Measurements from ENCODE around the gene MRPL14.

The MRPL14 gene

GRCh38 chr6:44127186-44128019, at the start of gene MRPL14, which contains the start of gene TMEM63B:
MRPL14 (minus strand) TSS chr6:44127452; CDS start chr6:44116611, 10,841 bp downstream.
TMEM63B (plus strand) TSS chr6:44127554; CDS start chr6:44134585, 7,031 bp downstream.
- peaks cover 14 to 46% of the 10 kb centered on the region in 2 donors for H3K4me1 ChIP-seq (ENCODE audit: control insufficient read depth in 1 of 2, insufficient read depth in 2 of 2, low read length in 2 of 2)
- H3K36me3 ChIP-seq (ENCODE audit: control insufficient read depth in 1 of 2, insufficient read depth in 2 of 2, low read length in 2 of 2), result no peaks in the 10 kb centered on the region
- no peaks in the 10 kb centered on the region for H3K9me3 ChIP-seq (ENCODE audit: control insufficient read depth in 1 of 2, low read length in 2 of 2)
- H3K27ac ChIP-seq (ENCODE audit: low read length), result peak within 1 kb of the TSS; percentile 68
- H3K27me3 ChIP-seq (ENCODE audit: low read depth, low read length), result no peaks in the 10 kb centered on the region
- peak within 1 kb of the TSS; percentile 92 to 97 for H3K4me3 ChIP-seq (ENCODE audit: low read depth in 1 of 2, low read length in 2 of 2)

GRCh38 chr6:44176130-44176761, 49.0 kb upstream of the MRPL14 start:
- Histone ChIP-seq H3K27ac (ENCODE audit: low read length) (no peak overlapping the region), H3K4me1 (ENCODE audit: control insufficient read depth in 1 of 2, insufficient read depth in 2 of 2, low read length in 2 of 2) (peaks cover 0 to 6% of the 10 kb centered on the region in 2 donors), H3K9me3 (ENCODE audit: control insufficient read depth in 1 of 2, low read length in 2 of 2) (no peaks in the 10 kb centered on the region), H3K4me3 (ENCODE audit: low read depth in 1 of 2, low read length in 2 of 2) (no peak overlapping the region), H3K27me3 (ENCODE audit: low read depth, low read length) (no peaks in the 10 kb centered on the region), H3K36me3 (ENCODE audit: control insufficient read depth in 1 of 2, insufficient read depth in 2 of 2, low read length in 2 of 2) (no peaks in the 10 kb centered on the region)

GRCh38 chr6:44172731-44173500, 45.7 kb upstream of the MRPL14 start:
- Histone ChIP-seq H3K9me3 (ENCODE audit: control insufficient read depth in 1 of 2, low read length in 2 of 2) (no peaks in the 10 kb centered on the region), H3K4me1 (ENCODE audit: control insufficient read depth in 1 of 2, insufficient read depth in 2 of 2, low read length in 2 of 2) (peaks cover 0 to 6% of the 10 kb centered on the region in 2 donors), H3K36me3 (ENCODE audit: control insufficient read depth in 1 of 2, insufficient read depth in 2 of 2, low read length in 2 of 2) (no peaks in the 10 kb centered on the region), H3K27me3 (ENCODE audit: low read depth, low read length) (no peaks in the 10 kb centered on the region), H3K4me3 (ENCODE audit: low read depth in 1 of 2, low read length in 2 of 2) (no peak overlapping the region), H3K27ac (ENCODE audit: low read length) (no peak overlapping the region)

DNA sequence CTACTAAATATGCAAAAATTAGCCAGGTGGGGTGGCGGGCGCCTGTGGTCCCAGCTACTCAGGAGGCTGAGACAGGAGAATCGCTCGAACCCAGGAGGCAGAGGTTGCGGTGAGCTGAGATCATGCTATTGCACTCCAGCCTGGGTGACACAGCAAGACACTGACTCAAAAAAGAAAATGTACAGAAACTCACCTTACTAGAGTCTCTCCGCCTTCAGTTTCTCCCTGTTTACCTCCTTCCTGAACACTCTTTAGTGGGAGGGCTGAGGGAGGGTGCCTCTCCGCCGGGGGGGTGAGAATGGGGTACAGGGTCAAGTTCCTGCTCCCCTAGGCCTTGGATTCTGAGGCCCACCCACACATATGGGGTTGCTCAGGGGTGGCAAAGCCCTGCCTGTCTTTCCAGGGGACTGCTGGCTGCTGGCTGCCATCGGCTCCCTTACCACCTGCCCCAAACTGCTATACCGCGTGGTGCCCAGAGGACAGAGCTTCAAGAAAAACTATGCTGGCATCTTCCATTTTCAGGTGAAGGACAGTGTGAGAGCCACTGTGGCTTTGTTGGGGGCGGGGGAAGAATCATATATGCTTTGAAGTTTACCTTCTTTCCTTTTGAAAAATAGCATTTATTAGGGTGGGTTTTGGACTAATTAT, 44.8 kb upstream of the MRPL14 start:
- no peaks in the 10 kb centered on the region for H3K36me3 ChIP-seq (ENCODE audit: control insufficient read depth in 1 of 2, insufficient read depth in 2 of 2, low read length in 2 of 2)
- no peak overlapping the region for H3K27ac ChIP-seq (ENCODE audit: low read length)
- peaks cover 0 to 6% of the 10 kb centered on the region in 2 donors for H3K4me1 ChIP-seq (ENCODE audit: control insufficient read depth in 1 of 2, insufficient read depth in 2 of 2, low read length in 2 of 2)
- H3K4me3 ChIP-seq (ENCODE audit: low read depth in 1 of 2, low read length in 2 of 2), result no peak overlapping the region
- H3K27me3 ChIP-seq (ENCODE audit: low read depth, low read length), result no peaks in the 10 kb centered on the region
- H3K9me3 ChIP-seq (ENCODE audit: control insufficient read depth in 1 of 2, low read length in 2 of 2), result no peaks in the 10 kb centered on the region

GRCh38 chr6:44169886-44170570, 42.8 kb upstream of the MRPL14 start:
- H3K27me3 ChIP-seq (ENCODE audit: low read depth, low read length), result no peaks in the 10 kb centered on the region
- no peak overlapping the region for H3K4me3 ChIP-seq (ENCODE audit: low read depth in 1 of 2, low read length in 2 of 2)
- H3K36me3 ChIP-seq (ENCODE audit: control insufficient read depth in 1 of 2, insufficient read depth in 2 of 2, low read length in 2 of 2), result no peaks in the 10 kb centered on the region
- no peak overlapping the region for H3K27ac ChIP-seq (ENCODE audit: low read length)
- H3K9me3 ChIP-seq (ENCODE audit: control insufficient read depth in 1 of 2, low read length in 2 of 2), result no peaks in the 10 kb centered on the region
- peaks cover 0 to 6% of the 10 kb centered on the region in 2 donors for H3K4me1 ChIP-seq (ENCODE audit: control insufficient read depth in 1 of 2, insufficient read depth in 2 of 2, low read length in 2 of 2)

DNA sequence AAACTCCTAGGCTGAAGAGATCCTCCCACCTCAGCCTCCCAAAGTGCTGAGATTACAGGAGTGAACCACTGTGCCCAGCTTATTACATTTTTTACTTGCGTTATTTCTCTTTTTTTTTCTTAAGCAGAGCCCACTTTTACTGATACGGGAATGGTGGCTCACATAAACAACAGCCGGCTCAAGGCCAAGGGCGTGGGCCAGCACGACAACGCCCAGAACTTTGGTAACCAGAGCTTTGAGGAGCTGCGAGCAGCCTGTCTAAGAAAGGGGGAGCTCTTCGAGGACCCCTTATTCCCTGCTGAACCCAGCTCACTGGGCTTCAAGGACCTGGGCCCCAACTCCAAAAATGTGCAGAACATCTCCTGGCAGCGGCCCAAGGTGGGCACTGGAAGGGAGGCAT, 41.9 kb upstream of the MRPL14 start:
- Histone ChIP-seq H3K4me3 (ENCODE audit: low read depth in 1 of 2, low read length in 2 of 2) (no peak overlapping the region), H3K27me3 (ENCODE audit: low read depth, low read length) (no peaks in the 10 kb centered on the region), H3K4me1 (ENCODE audit: control insufficient read depth in 1 of 2, insufficient read depth in 2 of 2, low read length in 2 of 2) (peaks cover 0 to 6% of the 10 kb centered on the region in 2 donors), H3K36me3 (ENCODE audit: control insufficient read depth in 1 of 2, insufficient read depth in 2 of 2, low read length in 2 of 2) (no peaks in the 10 kb centered on the region), H3K9me3 (ENCODE audit: control insufficient read depth in 1 of 2, low read length in 2 of 2) (no peaks in the 10 kb centered on the region), H3K27ac (ENCODE audit: low read length) (no peak overlapping the region)

- no peaks in the 10 kb centered on the region for H3K27me3 ChIP-seq (ENCODE audit: low read depth, low read length)
- H3K9me3 ChIP-seq (ENCODE audit: control insufficient read depth in 1 of 2, low read length in 2 of 2), result no peaks in the 10 kb centered on the region
- no peaks in the 10 kb centered on the region for H3K36me3 ChIP-seq (ENCODE audit: control insufficient read depth in 1 of 2, insufficient read depth in 2 of 2, low read length in 2 of 2)
- H3K27ac ChIP-seq (ENCODE audit: low read length), result no peak overlapping the region
- peaks cover 0 to 2% of the 10 kb centered on the region in 2 donors for H3K4me1 ChIP-seq (ENCODE audit: control insufficient read depth in 1 of 2, insufficient read depth in 2 of 2, low read length in 2 of 2)
- no peak overlapping the region for H3K4me3 ChIP-seq (ENCODE audit: low read depth in 1 of 2, low read length in 2 of 2)
These were observed 40.3 kb upstream of the MRPL14 start for GRCh38 chr6:44167567-44167966.

- no peak overlapping the region for H3K27ac ChIP-seq (ENCODE audit: low read length)
- no peaks in the 10 kb centered on the region for H3K27me3 ChIP-seq (ENCODE audit: low read depth, low read length)
- H3K9me3 ChIP-seq (ENCODE audit: control insufficient read depth in 1 of 2, low read length in 2 of 2), result no peaks in the 10 kb centered on the region
- no peaks in the 10 kb centered on the region for H3K36me3 ChIP-seq (ENCODE audit: control insufficient read depth in 1 of 2, insufficient read depth in 2 of 2, low read length in 2 of 2)
- no peak overlapping the region for H3K4me3 ChIP-seq (ENCODE audit: low read depth in 1 of 2, low read length in 2 of 2)
- no peaks in the 10 kb centered on the region for H3K4me1 ChIP-seq (ENCODE audit: control insufficient read depth in 1 of 2, insufficient read depth in 2 of 2, low read length in 2 of 2)
These were observed 39.4 kb upstream of the MRPL14 start for GRCh38 chr6:44166591-44167184.

DNA sequence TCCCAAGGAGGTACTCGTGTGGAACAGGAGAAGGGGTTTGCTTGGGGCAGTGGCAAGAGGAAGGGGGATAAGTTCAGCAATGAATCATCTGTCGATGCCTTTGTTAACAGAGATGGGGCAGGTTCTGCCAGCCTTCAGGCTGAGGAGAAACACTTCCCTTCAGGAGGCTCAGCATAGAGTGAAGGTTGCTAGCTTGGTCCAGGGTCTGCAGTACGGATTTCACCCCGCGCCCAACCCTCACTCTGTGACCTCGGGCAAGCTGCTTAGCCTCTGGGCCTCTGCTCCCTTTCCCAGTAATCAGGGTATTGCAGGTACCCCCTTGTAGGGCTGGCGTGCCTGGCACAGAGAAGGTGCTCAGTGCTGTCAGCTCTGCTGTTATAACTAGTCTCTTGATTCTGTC, 38.9 kb upstream of the MRPL14 start:
- Histone ChIP-seq H3K9me3 (ENCODE audit: control insufficient read depth in 1 of 2, low read length in 2 of 2) (no peaks in the 10 kb centered on the region), H3K27ac (ENCODE audit: low read length) (no peak overlapping the region), H3K27me3 (ENCODE audit: low read depth, low read length) (no peaks in the 10 kb centered on the region), H3K4me3 (ENCODE audit: low read depth in 1 of 2, low read length in 2 of 2) (no peak overlapping the region), H3K4me1 (ENCODE audit: control insufficient read depth in 1 of 2, insufficient read depth in 2 of 2, low read length in 2 of 2) (no peaks in the 10 kb centered on the region), H3K36me3 (ENCODE audit: control insufficient read depth in 1 of 2, insufficient read depth in 2 of 2, low read length in 2 of 2) (no peaks in the 10 kb centered on the region)

DNA sequence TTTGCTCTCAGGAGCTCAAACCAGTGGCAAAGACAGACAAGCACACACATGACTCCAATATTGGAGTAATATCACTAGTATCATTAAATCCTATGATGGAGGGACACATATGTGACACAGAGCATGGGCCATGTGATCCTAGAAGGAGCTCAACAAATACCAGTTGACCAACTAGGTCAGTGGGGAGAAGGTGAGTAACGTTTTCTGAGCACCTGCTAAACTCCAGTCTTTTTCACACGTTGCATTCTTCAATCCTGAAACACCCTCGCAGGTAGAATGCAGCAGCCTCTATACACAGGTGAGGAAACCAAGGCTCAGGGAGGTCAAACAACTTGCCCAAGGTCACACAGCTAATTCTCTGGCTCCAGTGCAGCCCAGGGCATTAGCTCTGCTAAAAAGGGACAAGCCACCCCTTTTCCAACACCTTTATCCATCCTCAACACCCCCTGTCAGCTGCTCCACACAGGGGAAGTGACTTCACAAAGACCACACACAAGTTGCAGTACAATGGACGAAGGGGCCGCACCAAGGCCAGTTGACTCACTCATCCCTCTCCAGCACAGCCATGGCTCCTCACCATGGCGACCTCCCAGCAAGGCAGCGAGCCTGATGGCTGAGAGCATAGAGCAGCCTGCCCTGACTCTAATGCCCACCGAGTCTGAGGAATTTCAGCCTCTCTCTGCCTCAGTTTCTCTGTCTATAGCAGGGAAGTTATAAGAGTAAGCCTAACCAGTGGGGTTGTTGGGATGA, 35.8 kb upstream of the MRPL14 start:
- no peak overlapping the region for H3K4me3 ChIP-seq (ENCODE audit: low read depth in 1 of 2, low read length in 2 of 2)
- no peak overlapping the region for H3K27ac ChIP-seq (ENCODE audit: low read length)
- no peaks in the 10 kb centered on the region for H3K27me3 ChIP-seq (ENCODE audit: low read depth, low read length)
- no peaks in the 10 kb centered on the region for H3K9me3 ChIP-seq (ENCODE audit: control insufficient read depth in 1 of 2, low read length in 2 of 2)
- no peaks in the 10 kb centered on the region for H3K36me3 ChIP-seq (ENCODE audit: control insufficient read depth in 1 of 2, insufficient read depth in 2 of 2, low read length in 2 of 2)
- no peaks in the 10 kb centered on the region for H3K4me1 ChIP-seq (ENCODE audit: control insufficient read depth in 1 of 2, insufficient read depth in 2 of 2, low read length in 2 of 2)
